Heart left ventricle (tissue), 16 donors: ENCODE measurements around the gene LNPEP. TPM values are rescaled to one million over a fixed set of nuclear protein-coding genes. Genes with fewer than 3 reads are reported as not detected.

Experiments used
- ATAC-seq, 4 donors: fragments of 200-7000 bp; cut with Tn5 transposase; one replicate each; pipeline ENCODE4 v1.9.1; 2020 to 2022; ENCODE audit warnings: moderate library complexity in 4 of 4, mild to moderate bottlenecking in 3 of 4, moderate number of reproducible peaks in 1 of 4
- DNase-seq, 5 donors: peaks; one replicate each; pipeline ENCODE4 v3.0.0-alpha.2; 2020
- H3K27ac ChIP-seq, 12 donors: fragments of 200-600 bp; sonication (generic) in 4 of 12; one replicate each; pipeline versions ENCODE4 v1.5.0 to v1.8.0; 2016 to 2022; ENCODE audit warnings: mild to moderate bottlenecking in 2 of 12
- H3K27me3 ChIP-seq, 9 donors: fragments of 200-600 bp; sonication (generic) in 2 of 9; one replicate each; pipeline versions ENCODE4 v1.5.1 to v1.8.0; 2016 to 2022; ENCODE audit warnings: mild to moderate bottlenecking in 3 of 9
- H3K36me3 ChIP-seq, 9 donors: fragments of 200-600 bp; sonication (generic) in 2 of 9; one replicate each; pipeline versions ENCODE4 v1.5.0 to v1.8.0; 2018 to 2022; ENCODE audit warnings: mild to moderate bottlenecking in 2 of 9
- H3K4me1 ChIP-seq, 12 donors: fragments of 200-600 bp; sonication (generic) in 4 of 12; one replicate each; pipeline versions ENCODE4 v1.5.0 to v1.8.0; 2016 to 2022; ENCODE audit warnings: mild to moderate bottlenecking in 3 of 12
- H3K4me3 ChIP-seq, 12 donors: fragments of 200-600 bp; sonication (generic) in 4 of 12; one replicate each; pipeline versions ENCODE4 v1.5.0 to v1.8.0; 2017 to 2022; ENCODE audit warnings: mild to moderate bottlenecking in 9 of 12, moderate library complexity in 4 of 12
- H3K9me3 ChIP-seq, 12 donors: fragments of 200-600 bp; sonication (generic) in 4 of 12; one replicate each; pipeline versions ENCODE4 v1.5.0 to v1.8.0; 2016 to 2022; ENCODE audit warnings: mild to moderate bottlenecking in 1 of 12
- CTCF ChIP-seq, 12 donors: fragments of 200-600 bp; sonication (generic) in 4 of 12; IDR thresholded peaks; one replicate each; pipeline versions ENCODE4 v1.5.0 to v1.8.0; 2018 to 2022; ENCODE audit warnings: antibody characterized with exemption in 12 of 12, mild to moderate bottlenecking in 5 of 12
- POLR2A ChIP-seq, 2 donors: fragments of 450-650 bp; IDR thresholded peaks; one replicate each; pipeline ENCODE4 v1.6.1; 2017; ENCODE audit warnings: antibody characterized with exemption in 2 of 2, mild to moderate bottlenecking in 2 of 2, moderate library complexity in 2 of 2
- WGBS, 4 donors: extraction: QIAGEN DNeasy Blood & Tissue Kit in 2 of 4; methylation state at CpG; one replicate each; pipeline versions ENCODE4 v1.1.5 to v1.1.7; 2013 to 2018; 5-methylcytosine and 5-hydroxymethylcytosine counted together
- intact Hi-C, 10 donors: fragments of 100-400 bp; cut with DNase I; formaldehyde crosslinking; loops; one replicate each; pipeline versions ENCODE4 v1.11.1 to v1.14.2; 2022
- polyA plus RNA-seq, 2 donors: library from polyadenylated mRNA; stranded (reverse); fragments of 200-250 nt; gene quantifications; one replicate each; pipeline ENCODE4 v1.2.3, GENCODE V29; 2013
- total RNA-seq, 9 donors: library from RNA; depleted of rRNA in 2 of 9; stranded (reverse); fragments of >200 nt in 2 of 9; fragmentation: NEBNext Ultra II Directional in 3 of 9; extraction: Animal tissue kit (Norgen Biotek cat#: 25700) in 3 of 9; gene quantifications; one replicate each; pipeline versions ENCODE4 v1.1.0 to v1.2.4, GENCODE V29; 2016 to 2023
- donor health status: ischemic (EF 13 %, LVEDD 7.1; RV severe dilation, severe dysfunction).
- donor health status: healthy with polysubstance abuse.
- donor health status: DM: no; HTN: yes; CAD: no.
- donor health status: DM: no; HTN: no; CAD: no.
- donor health status: ischemic (EF 25% LVEDD 6.9; RV normal size, moderate dysfunction).
- donor health status: ischemic (EF 25% LVEDD 5.7; RV mildly dilated, moderate dysfunction).
- donor health status: healthy.
- donor health status: DM: yes; HTN: yes; CAD: no.
- donor health status: ischemic (EF 35%, LVEDD 5.7; RV mildly dilated, moderate dysfunction).
- donor health status: nonischemic (EF 11% LVEDD 7.7; RV severe dilation, severe dysfunction).
- donor health status: DM: yes; HTN: yes; CAD: no.
- donor health status: PGD.
- donor health status: ischemic (EF 29% LVEDD 5.4; RV normal size, mild dysfunction).
- donor health status: nonischemic (EF 23%, LVEDD 6.1; RV moderate dilation, normal function).

The LNPEP gene
- total and polyA plus RNA-seq, 11 donors, result 8.6 to 82.2 (median 53.1) TPM

- intact Hi-C loops, result loop anchor here in 7 of 10 donors (5.0 to 10.0 kb wide), 8 partner anchors 115 to 245 kb away; partner anchors contain the start of gene LIX1 (in 3 of the 7)
- WGBS, 4 donors, result 59 to 77% (median 70%) methylated on average over 1 of the region's 1 CpG
- ATAC-seq (no peak), DNase-seq (no peak)
- Histone ChIP-seq H3K36me3 (peaks cover 0 to 86% (median 54%) of the 10 kb centered on the region in 9 donors), H3K9me3 (no peaks in the 10 kb centered on the region), H3K27me3 (no peaks in the 10 kb centered on the region), H3K4me1 (no peaks in the 10 kb centered on the region), H3K4me3 (no peak overlapping the region), H3K27ac (no peak overlapping the region)
- no peak for TF ChIP-seq CTCF (IDR thresholded peaks at IDR 0.05)
- TF ChIP-seq POLR2A (IDR thresholded peaks at IDR 0.05), result no peak
These were observed 64.0 kb downstream of the LNPEP start for GRCh38 chr5:96999856-97000255.

GRCh38 chr5:97000391-97000790 is 64.5 kb downstream of the LNPEP start:
- H3K4me3 ChIP-seq, result no peak overlapping the region
- H3K27me3 ChIP-seq, result no peaks in the 10 kb centered on the region
- H3K4me1 ChIP-seq, result peaks cover 0 to under 1% (median 0%) of the 10 kb centered on the region in 12 donors
- H3K27ac ChIP-seq, result no peak overlapping the region
- 73 to 90% (median 85%) methylated on average over 3 of the region's 3 CpGs for WGBS, 4 donors
- H3K36me3 ChIP-seq, result peaks cover 0 to 86% (median 59%) of the 10 kb centered on the region in 9 donors
- H3K9me3 ChIP-seq, result no peaks in the 10 kb centered on the region
- ATAC-seq, result no peak
- intact Hi-C loops, result loop anchor here in 3 of 10 donors (5.0 to 10.0 kb wide), 3 partner anchors 142 to 246 kb away; partner anchors contain the start of gene LIX1 (in 1 of the 3)
- TF ChIP-seq CTCF (IDR thresholded peaks at IDR 0.05) (no peak), POLR2A (IDR thresholded peaks at IDR 0.05) (no peak)
- DNase-seq, result no peak

- WGBS, 4 donors, result 97 to 100% (median 98%) methylated on average over 1 of the region's 1 CpG
- Histone ChIP-seq H3K9me3 (no peaks in the 10 kb centered on the region), H3K27me3 (no peaks in the 10 kb centered on the region), H3K4me1 (peaks cover 0 to 3% (median 0%) of the 10 kb centered on the region in 12 donors), H3K4me3 (no peak overlapping the region), H3K36me3 (peaks cover 0 to 97% (median 80%) of the 10 kb centered on the region in 9 donors), H3K27ac (no peak overlapping the region)
- intact Hi-C loops, result loop anchor here in 3 of 10 donors (5.0 to 10.0 kb wide), 3 partner anchors 139 to 248 kb away; partner anchors contain the start of gene LIX1 (in 1 of the 3)
- DNase-seq, result no peak
- TF ChIP-seq CTCF (IDR thresholded peaks at IDR 0.05) (no peak), POLR2A (IDR thresholded peaks at IDR 0.05) (no peak)
- no peak for ATAC-seq
These were observed 67.1 kb downstream of the LNPEP start for GRCh38 chr5:97002983-97003382.

- H3K36me3 ChIP-seq, result peaks cover 0 to 81% (median 73%) of the 10 kb centered on the region in 9 donors
- H3K27ac ChIP-seq, result no peak overlapping the region
- H3K9me3 ChIP-seq, result no peaks in the 10 kb centered on the region
- ATAC-seq (no peak), DNase-seq (no peak)
- WGBS, 4 donors, result 87 to 100% (median 98%) methylated on average over 2 of the region's 2 CpGs
- no peaks in the 10 kb centered on the region for H3K27me3 ChIP-seq
- H3K4me3 ChIP-seq, result no peak overlapping the region
- no peak for TF ChIP-seq POLR2A (IDR thresholded peaks at IDR 0.05)
- no peak for TF ChIP-seq CTCF (IDR thresholded peaks at IDR 0.05)
- intact Hi-C loops, result loop anchor here in 3 of 10 donors (5.0 to 10.0 kb wide), 3 partner anchors 138 to 250 kb away; partner anchors contain the start of gene LIX1 (in 1 of the 3)
- H3K4me1 ChIP-seq, result peaks cover 0 to 10% (median 6%) of the 10 kb centered on the region in 12 donors
These were observed 68.7 kb downstream of the LNPEP start for GRCh38 chr5:97004423-97005060.
